NCI-H1694 (cell line): ENCODE data around the gene EPHA1.

ENCODE experiments used
- DNase-seq: peaks from one replicate; lab custom pipeline; 2025; lab: John Stamatoyannopoulos, UW

EPHA1 gene

GRCh38 chr7:143372070-143372469, 36.6 kb downstream of the EPHA1 start:
- DNase-seq, result peak; percentile 25

- DNase-seq, result no peak
These were observed 38.7 kb downstream of the EPHA1 start for GRCh38 chr7:143369678-143370651.

- DNase-seq, result no peak
These were observed 40.3 kb downstream of the EPHA1 start for GRCh38 chr7:143368387-143368786.

GRCh38 chr7:143367972-143368371, 40.7 kb downstream of the EPHA1 start:
- no peak for DNase-seq

DNA sequence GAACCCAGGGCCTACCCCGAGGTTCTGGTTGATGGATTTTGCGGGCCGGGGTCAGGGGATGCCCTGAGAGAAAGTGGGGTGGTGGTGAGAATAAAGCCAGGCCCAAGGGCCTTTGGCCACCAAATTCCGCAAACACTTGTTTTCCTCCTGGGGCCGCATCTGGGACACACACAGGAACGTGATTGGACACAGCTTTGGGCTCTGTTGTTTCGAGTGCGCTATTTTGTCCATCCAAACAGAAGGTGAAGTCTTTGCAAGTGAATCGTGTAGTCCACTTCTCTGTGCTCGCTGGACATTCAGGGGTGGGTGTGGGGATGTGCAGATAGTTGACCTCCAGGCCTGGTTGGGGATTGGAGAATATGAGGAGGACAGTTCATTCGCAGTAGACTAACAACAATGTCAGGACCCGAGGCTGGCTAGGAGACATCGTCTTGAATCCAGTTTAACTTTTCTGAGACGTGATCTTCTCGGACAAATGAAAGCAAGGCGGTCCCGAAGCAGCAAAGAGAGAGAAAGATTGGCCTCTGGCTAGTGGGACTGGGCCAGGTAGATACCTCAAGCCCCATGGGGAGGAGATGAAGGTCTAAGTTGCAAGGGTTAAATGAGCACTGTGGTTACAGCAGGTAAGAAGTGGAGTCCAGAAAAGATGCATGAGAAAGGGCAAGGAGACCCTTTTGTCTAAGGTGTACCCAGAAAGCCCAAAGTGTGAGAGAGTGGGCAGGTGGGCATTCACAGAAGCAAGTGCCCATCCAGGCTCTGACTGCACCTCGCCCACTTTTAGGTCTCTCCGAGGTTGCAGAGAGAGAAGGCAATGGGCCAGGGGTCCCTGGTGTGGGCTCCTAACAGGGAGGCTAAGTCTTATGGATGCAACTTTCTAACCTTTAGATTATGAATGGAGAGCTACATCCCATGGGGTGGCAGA, 45.4 kb downstream of the EPHA1 start:
- DNase-seq, result no peak

DNA sequence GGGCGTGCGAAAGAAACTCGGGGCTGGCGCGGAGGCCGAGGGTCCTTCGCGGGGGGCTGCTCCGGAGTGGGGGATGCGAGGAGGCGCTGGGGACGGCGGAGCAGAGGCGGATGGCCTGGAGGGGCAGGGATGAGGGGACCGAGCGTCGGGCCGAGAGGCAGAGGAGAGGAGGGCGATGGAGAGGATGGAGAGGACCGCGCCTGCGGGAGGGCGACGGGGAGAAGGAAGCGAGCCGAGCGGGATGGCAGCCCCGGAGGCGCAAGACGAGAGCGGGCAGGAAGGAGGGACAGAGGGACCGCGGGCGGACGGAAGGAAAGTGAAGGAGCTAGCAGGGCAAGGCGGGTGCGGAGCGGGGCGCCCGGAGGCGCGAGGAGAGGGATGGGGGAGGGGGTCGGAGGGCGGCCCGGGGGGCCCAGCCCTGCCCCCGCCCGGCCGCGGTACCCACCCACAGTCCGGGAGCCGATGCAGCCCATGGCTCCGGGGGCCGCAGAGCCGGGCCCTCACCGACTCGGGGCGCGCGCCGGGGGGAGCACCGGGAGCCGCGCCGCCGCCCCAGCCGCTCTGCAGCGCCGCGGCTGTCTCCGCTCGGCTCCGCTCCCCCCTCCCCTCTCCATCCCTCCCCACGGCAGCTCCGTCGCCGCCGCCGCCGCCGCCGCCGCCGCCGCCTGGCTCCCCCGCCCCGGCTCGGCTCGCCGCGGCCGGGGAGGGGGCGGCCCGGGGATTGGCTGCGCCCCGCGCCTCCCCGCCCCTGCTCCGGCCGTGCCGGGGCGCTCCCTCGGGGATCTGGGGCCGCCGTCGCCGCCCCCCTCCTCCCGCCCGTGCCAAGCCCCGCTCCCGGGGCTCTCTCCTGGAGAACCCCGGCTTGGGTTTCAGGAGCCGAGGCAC, 46.3 kb downstream of the EPHA1 start, which contains the start of gene FAM131B:
FAM131B (minus strand) TSS at position 583 of the 885 bp plus-strand sequence; CDS start at position 473, 110 bp downstream.
- no peak for DNase-seq

DNA sequence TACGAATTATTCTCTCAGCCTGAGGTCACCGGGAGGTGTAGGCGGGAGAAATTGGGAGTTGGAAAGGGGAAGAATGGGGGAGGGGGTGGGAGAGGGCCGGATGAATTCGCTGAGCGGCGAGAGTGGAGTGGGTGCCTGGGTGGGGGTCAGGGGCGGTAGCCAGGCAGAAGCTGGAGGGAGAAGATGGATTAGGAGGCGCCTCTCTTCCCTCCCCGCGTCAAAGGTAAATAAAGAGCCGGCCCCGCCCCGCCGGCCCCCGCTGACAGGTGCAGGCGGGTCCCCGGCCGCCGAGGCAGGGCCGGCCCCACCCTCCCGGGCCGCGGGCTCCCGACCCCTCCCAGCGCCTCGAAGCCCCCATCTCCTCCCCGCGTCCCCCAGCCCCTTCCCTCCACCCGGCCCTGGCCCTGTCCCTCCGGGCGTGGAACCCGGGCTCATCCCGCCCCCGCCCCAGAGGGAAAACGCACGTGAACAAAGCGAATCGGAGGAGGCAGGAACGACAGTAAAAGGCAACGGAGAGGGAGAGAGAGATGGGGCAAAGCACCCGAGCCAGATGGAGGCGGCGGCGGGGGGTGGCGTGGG, 47.0 kb downstream of the EPHA1 start:
- no peak for DNase-seq

DNA sequence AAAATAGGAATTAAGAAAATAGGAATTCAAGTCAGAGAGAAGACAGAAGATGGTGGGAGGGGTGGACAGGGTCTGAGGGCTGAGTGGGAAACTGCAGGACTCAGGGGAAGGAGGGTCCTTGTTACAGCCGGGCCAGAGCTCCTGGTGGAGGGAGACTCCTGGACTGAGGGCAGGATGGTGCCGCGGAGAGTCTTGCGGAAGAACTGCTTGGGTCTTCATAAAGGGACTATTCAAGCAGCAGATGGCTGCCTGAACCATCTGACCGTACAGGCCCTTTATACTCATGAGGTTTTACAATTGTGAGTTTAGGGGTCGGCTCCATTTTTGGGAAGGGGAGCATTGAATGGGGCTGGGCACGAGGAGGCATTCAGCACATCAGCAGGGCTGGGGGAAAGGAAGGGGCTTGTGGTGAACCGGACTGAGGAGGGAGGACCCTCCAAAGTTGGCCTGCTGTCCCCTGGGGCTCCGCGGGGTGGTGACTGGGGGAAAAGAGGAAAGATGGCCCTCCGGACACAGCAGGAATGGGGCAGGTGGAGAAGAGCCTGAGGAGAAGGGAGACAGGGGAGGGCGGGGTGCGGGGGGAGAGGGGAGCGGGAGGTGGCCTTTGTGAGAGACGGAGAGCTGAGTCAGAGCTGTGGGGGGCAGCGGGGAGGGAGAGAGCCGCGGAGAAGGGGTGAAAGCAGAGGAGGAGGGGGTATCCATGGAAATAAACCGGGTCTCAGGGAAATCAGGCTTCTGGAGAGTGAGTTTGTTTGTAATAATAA, 47.7 kb downstream of the EPHA1 start:
- no peak for DNase-seq

DNA sequence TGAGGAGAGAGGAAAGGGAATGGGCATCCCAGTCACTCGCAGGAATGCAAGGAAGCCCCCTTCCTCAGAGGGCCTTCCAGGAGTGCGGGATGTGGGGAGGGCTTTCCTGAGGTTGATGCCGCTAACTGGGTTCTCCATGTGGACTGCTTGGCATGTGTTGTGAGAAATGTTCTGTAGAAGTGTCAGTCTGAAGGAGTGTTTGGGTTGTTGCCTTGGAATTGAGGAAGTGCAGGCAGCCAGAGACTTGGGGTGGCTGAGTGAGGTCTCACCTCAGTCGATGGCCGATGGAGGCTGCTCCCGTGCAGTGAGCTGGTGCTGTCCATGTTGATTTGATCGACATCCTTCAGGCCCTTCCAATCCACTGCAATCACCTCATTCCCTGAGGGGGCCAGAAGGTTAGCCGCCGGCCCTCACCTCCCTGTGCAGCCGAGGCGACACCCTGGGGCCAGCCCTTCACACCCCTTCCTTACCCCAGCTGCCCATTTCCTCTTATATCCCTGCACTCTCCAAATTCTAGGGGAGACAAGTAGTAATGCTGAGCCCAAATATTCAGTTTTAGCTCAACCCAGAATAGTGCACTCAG, 48.8 kb downstream of the EPHA1 start:
- DNase-seq, result no peak

DNA sequence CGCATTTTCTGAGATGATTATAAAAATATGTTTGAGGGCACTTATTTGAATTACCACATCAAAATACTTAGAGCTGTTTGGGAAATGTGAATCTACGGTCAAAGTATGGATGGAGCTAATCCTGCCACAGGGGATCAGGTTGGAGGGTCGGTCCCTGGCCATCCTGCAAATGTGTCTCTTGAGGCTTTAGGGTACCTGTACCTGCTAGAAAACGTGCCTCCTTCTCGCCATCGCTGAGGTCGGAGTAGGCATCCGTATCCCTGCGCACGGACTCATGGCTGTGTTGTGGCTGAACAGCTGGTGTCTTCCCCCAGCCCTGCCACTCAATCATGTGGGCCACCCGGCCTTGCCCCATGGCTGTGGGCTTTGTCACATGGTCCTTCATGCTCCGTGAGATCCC, 50.0 kb downstream of the EPHA1 start:
- no peak for DNase-seq

GRCh38 chr7:143356414-143357050, 52.1 kb downstream of the EPHA1 start:
- no peak for DNase-seq

GRCh38 chr7:143355450-143356385, 52.9 kb downstream of the EPHA1 start:
- DNase-seq, result no peak

DNA sequence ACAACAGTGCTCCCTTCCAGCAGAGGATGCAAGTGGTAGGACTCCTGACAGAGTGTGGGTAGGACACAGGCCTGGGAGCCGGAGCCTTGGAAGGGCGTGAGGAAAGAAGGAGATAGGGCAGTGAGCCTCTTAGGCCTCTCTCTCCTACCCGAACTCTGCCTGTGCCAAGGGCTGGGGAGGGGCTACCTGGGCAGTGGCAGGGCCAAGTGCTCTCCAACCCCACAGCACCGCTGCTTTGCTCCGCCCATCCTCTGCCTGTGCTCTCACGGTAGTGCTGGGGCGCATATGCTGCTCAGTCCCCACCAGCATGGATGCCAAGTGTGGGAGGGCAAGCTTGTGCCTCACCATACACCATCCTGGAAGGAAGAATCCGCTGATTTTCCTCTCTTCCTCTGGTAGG, 53.7 kb downstream of the EPHA1 start:
- DNase-seq, result no peak

DNA sequence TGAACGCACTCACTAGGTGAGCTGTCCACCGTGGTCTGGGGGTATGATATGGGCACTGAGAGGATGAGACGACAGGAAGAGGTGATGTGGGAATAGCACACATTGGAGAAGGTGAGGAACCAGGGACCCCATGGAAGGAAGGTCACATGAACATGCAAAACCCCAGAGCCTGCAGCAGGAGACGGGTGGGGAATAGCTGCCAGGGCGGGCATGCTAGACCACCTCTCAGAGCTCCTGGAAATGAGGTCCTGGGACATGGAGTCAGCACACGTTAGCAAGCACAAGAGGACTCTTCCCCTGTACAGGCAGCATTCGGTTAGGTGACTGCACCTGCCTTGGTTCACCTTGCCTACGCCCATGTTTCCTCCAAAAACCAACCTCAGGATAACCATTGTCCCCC, 54.3 kb downstream of the EPHA1 start:
- no peak for DNase-seq

GRCh38 chr7:143352531-143353002, 56.1 kb downstream of the EPHA1 start:
- no peak for DNase-seq

DNA sequence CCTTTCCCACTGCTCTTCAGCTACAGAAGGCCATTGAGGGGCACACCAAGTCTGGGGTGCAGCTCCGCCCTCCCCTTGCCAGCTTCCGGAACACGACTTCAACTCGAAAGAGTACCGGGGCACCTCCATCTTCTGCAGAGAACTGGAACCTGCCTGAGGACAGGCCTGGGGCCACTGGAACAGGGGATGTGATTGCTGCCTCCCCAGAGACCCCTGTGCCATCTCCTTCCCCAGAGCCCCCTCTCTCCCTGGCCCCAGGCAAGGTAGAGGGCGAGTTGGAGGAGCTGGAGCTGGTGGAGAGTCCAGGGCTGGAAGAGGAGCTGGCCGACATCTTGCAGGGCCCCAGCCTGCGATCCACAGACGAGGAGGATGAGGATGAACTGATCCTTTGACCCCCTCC, 57.1 kb downstream of the EPHA1 start:
- DNase-seq, result no peak

- DNase-seq, result no peak
These were observed 57.6 kb downstream of the EPHA1 start for GRCh38 chr7:143351060-143351459.

GRCh38 chr7:143347950-143348349, 60.7 kb downstream of the EPHA1 start:
- no peak for DNase-seq
